ENCODE results near the gene DCDC1.

- TF ChIP-seq POLR2A (IDR thresholded peaks at IDR 0.05): no peak
- TF ChIP-seq, protein P1, sequence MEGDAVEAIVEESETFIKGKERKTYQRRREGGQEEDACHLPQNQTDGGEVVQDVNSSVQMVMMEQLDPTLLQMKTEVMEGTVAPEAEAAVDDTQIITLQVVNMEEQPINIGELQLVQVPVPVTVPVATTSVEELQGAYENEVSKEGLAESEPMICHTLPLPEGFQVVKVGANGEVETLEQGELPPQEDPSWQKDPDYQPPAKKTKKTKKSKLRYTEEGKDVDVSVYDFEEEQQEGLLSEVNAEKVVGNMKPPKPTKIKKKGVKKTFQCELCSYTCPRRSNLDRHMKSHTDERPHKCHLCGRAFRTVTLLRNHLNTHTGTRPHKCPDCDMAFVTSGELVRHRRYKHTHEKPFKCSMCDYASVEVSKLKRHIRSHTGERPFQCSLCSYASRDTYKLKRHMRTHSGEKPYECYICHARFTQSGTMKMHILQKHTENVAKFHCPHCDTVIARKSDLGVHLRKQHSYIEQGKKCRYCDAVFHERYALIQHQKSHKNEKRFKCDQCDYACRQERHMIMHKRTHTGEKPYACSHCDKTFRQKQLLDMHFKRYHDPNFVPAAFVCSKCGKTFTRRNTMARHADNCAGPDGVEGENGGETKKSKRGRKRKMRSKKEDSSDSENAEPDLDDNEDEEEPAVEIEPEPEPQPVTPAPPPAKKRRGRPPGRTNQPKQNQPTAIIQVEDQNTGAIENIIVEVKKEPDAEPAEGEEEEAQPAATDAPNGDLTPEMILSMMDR (IDR thresholded peaks at IDR 0.05): no peak
These were observed 339.3 kb downstream of the DCDC1 start for GRCh38 chr11:31030138-31030792.
